Hepatocyte (in vitro differentiated cells): Measurements from ENCODE around the gene ZNF750. TPM values are rescaled to one million over a fixed set of nuclear protein-coding genes. Genes with fewer than 3 reads are reported as not detected.
A peak's percentile ranks its signal among the peaks of the same experiment; 100 is the strongest.

ENCODE experiments used
- DNase-seq: peaks from one replicate; pipeline ENCODE4 v3.0.0-alpha.2; 2016; ENCODE audit warnings: low spot score
- H2AFZ ChIP-seq: fragments of 200-600 bp; sonication (generic); 2 replicates; pipeline ENCODE4 v1.6.0; 2016; ENCODE audit warnings: antibody characterized with exemption, mild to moderate bottlenecking
- H3K27ac ChIP-seq: fragments of 200-600 bp; sonication (generic); 2 replicates; pipeline ENCODE4 v1.5.1; 2016; ENCODE audit warnings: mild to moderate bottlenecking
- H3K27me3 ChIP-seq: fragments of 200-600 bp; sonication (generic); 2 replicates; pipeline ENCODE4 v1.6.1; 2016
- H3K36me3 ChIP-seq: fragments of 200-600 bp; sonication (generic); replicated peaks from 2 replicates; pipeline ENCODE4 v1.5.1; 2016; ENCODE audit warnings: low read depth; ENCODE audit not compliant: insufficient read depth
- H3K4me1 ChIP-seq: fragments of 200-600 bp; sonication (generic); 2 replicates; pipeline ENCODE4 v1.5.1; 2016; ENCODE audit warnings: mild to moderate bottlenecking, moderate library complexity; ENCODE audit not compliant: insufficient read depth
- H3K4me2 ChIP-seq: fragments of 200-600 bp; sonication (generic); 2 replicates; pipeline ENCODE4 v1.6.0; 2016
- H3K4me3 ChIP-seq: fragments of 200-600 bp; sonication (generic); 2 replicates; pipeline ENCODE4 v1.5.1; 2016; ENCODE audit warnings: mild to moderate bottlenecking
- H3K79me2 ChIP-seq: fragments of 200-600 bp; sonication (generic); 2 replicates; pipeline ENCODE4 v1.6.0; 2017; ENCODE audit warnings: mild to moderate bottlenecking
- H3K9me2 ChIP-seq: fragments of 200-600 bp; sonication (generic); replicated peaks from 2 replicates; pipeline ENCODE4 v1.6.0; 2017; ENCODE audit warnings: mild to moderate bottlenecking; ENCODE audit not compliant: insufficient read depth
- H3K9me3 ChIP-seq: fragments of 200-600 bp; sonication (generic); 2 replicates; pipeline ENCODE4 v1.5.1; 2016; ENCODE audit warnings: low read depth, mild to moderate bottlenecking
- H4K20me1 ChIP-seq: fragments of 200-600 bp; sonication (generic); 2 replicates; pipeline ENCODE4 v1.6.0; 2016; ENCODE audit warnings: mild to moderate bottlenecking; ENCODE audit not compliant: insufficient read depth, poor library complexity, severe bottlenecking
- CTCF ChIP-seq: fragments of 200-600 bp; sonication (generic); IDR thresholded peaks from 2 replicates; pipeline ENCODE4 v1.5.1; 2016; ENCODE audit warnings: antibody characterized with exemption, mild to moderate bottlenecking; ENCODE audit not compliant: poor library complexity
- EZH2 ChIP-seq: fragments of 200-600 bp; sonication (generic); IDR thresholded peaks from 2 replicates; pipeline ENCODE4 v1.6.1; 2016; ENCODE audit warnings: antibody characterized with exemption, mild to moderate bottlenecking, borderline replicate concordance
- EZH2phosphoT487 ChIP-seq: fragments of 200-600 bp; sonication (generic); IDR thresholded peaks from one replicate; pipeline ENCODE4 v1.6.1; 2018; ENCODE audit warnings: antibody characterized with exemption, mild to moderate bottlenecking, low read depth, moderate library complexity; ENCODE audit not compliant: unreplicated experiment, severe bottlenecking
- WGBS: methylation state at CpG from one replicate; pipeline ENCODE4 v1.1.6; 2016; ENCODE audit warnings: low lambda C conversion rate; ENCODE audit errors: missing lambda C conversion rate; 5-methylcytosine and 5-hydroxymethylcytosine counted together
- polyA plus RNA-seq: library from polyadenylated mRNA; unstranded; fragments of >200 nt; fragmentation: Nextera tagmentation; extraction: Ambion mirVana; gene quantifications from 2 replicates; pipeline ENCODE4 v1.2.1, GENCODE V29; 2016
- total RNA-seq: library from RNA; depleted of rRNA; stranded (reverse); fragments of >200 nt; gene quantifications from 2 replicates; pipeline ENCODE4 v1.2.3, GENCODE V29; 2014

ZNF750 gene
- total and polyA plus RNA-seq, 2 experiments from 2014 or later, result 0.27 to 2.1 TPM

GRCh38 chr17:82864713-82865248 is 25.0 kb upstream of the ZNF750 start:
- H3K79me2 ChIP-seq, result peaks cover 4% of the 10 kb centered on the region
- H3K9me3 ChIP-seq, result no peaks in the 10 kb centered on the region
- no peak overlapping the region for H3K4me3 ChIP-seq
- no peaks in the 10 kb centered on the region for H4K20me1 ChIP-seq
- no peak overlapping the region for H3K27ac ChIP-seq
- TF ChIP-seq CTCF (no peak), EZH2 (no peak), EZH2phosphoT487 (no peak)
- DNase-seq, result no peak
- 94% methylated on average over 11 of the region's 16 CpGs for WGBS
- no peak overlapping the region for H2AFZ ChIP-seq
- H3K4me1 ChIP-seq, result peaks cover 44% of the 10 kb centered on the region
- no peaks in the 10 kb centered on the region for H3K27me3 ChIP-seq
- H3K9me2 ChIP-seq, result no peaks in the 10 kb centered on the region
- H3K36me3 ChIP-seq, result no peaks in the 10 kb centered on the region
- H3K4me2 ChIP-seq, result no peak overlapping the region

GRCh38 chr17:82863941-82864712 is 24.3 kb upstream of the ZNF750 start:
- Histone ChIP-seq H3K27me3 (no peaks in the 10 kb centered on the region), H3K9me2 (no peaks in the 10 kb centered on the region), H3K36me3 (no peaks in the 10 kb centered on the region), H3K4me2 (no peak overlapping the region), H3K79me2 (peaks cover under 1% of the 10 kb centered on the region), H3K4me1 (peaks cover 49% of the 10 kb centered on the region), H3K9me3 (no peaks in the 10 kb centered on the region), H2AFZ (no peak overlapping the region), H4K20me1 (no peaks in the 10 kb centered on the region), H3K4me3 (no peak overlapping the region), H3K27ac (peak overlapping the region; percentile 59)
- 71% methylated on average over 18 of the region's 18 CpGs for WGBS
- TF ChIP-seq EZH2phosphoT487, result no peak
- TF ChIP-seq EZH2, result no peak
- no peak for TF ChIP-seq CTCF
- peak; percentile 54 for DNase-seq

- 79% methylated on average over 11 of the region's 11 CpGs for WGBS
- Histone ChIP-seq H3K27me3 (no peaks in the 10 kb centered on the region), H3K9me2 (no peaks in the 10 kb centered on the region), H3K4me1 (peaks cover 49% of the 10 kb centered on the region), H3K4me3 (no peak overlapping the region), H3K36me3 (no peaks in the 10 kb centered on the region), H2AFZ (no peak overlapping the region), H3K4me2 (no peak overlapping the region), H3K79me2 (no peaks in the 10 kb centered on the region), H4K20me1 (no peaks in the 10 kb centered on the region), H3K27ac (no peak overlapping the region), H3K9me3 (no peaks in the 10 kb centered on the region)
- TF ChIP-seq EZH2 (no peak), EZH2phosphoT487 (no peak), CTCF (no peak)
- no peak for DNase-seq
Observed at GRCh38 chr17:82863383-82863940, 23.6 kb upstream of the ZNF750 start.
